GM12878 (cell line): Measurements from ENCODE around the gene ACRV1. TPM values are rescaled to one million over a fixed set of nuclear protein-coding genes. Genes with fewer than 3 reads are reported as not detected.

Experiments
- ATAC-seq: fragments of 200-7000 bp; cut with Tn5 transposase; 3 replicates; pipeline ENCODE4 v1.9.1; 2020; ENCODE audit warnings: mild to moderate bottlenecking, moderate library complexity
- BruUV-seq: library from RNA; stranded (reverse); fragments of 400-500 nt; replicated peaks from 2 replicates; lab custom pipeline; 2021; lab: Mats Ljungman, UMichigan
- CTCF ChIA-PET: fragments of 300-600 bp; sonication (Branson Sonifier 250); formaldehyde crosslinking; extraction: SDS; loops from one replicate; lab custom pipeline; 2021; ENCODE audit warnings: inconsistent platforms; lab: Yijun Ruan, JAX
- POLR2A ChIA-PET: fragments of 350-600 bp; formaldehyde crosslinking; extraction: SDS; loops from one replicate; lab custom pipeline; 2021; ENCODE audit warnings: inconsistent platforms; lab: Charles Lee
- RAD21 ChIA-PET: fragments of 300-600 bp; sonication (Branson Sonifier 250); formaldehyde crosslinking; loops from one replicate; lab custom pipeline; 2023; ENCODE audit warnings: antibody characterized with exemption; ENCODE audit not compliant: unreplicated experiment; lab: Charles Lee
- SMC1A ChIA-PET: fragments of 300-600 bp; sonication (Branson Sonifier 250); formaldehyde crosslinking; loops from one replicate; lab custom pipeline; 2023; ENCODE audit not compliant: unreplicated experiment, uncharacterized antibody; lab: Charles Lee
- DNase-seq: peaks from one replicate; pipeline ENCODE4 v3.0.0-alpha.2; 2011; ENCODE audit warnings: low read depth, low spot score
- FAIRE-seq: peaks from 3 replicates; lab custom pipeline; 2011; peaks lifted over from hg19 to GRCh38; lab: Jason Lieb, UNC
- H2AFZ ChIP-seq: 2 replicates; pipeline ENCODE4 v1.6.0; 2011; ENCODE audit warnings: low read depth, low read length, control low read depth; ENCODE audit not compliant: control insufficient read depth
- H3K27ac ChIP-seq: 2 replicates; pipeline ENCODE4 v1.5.1; 2011; ENCODE audit warnings: control low read depth; ENCODE audit not compliant: control insufficient read depth, insufficient read depth
- H3K27me3 ChIP-seq, 2 experiments: replicated peaks in 1 of 2; 2 replicates each; pipeline versions ENCODE4 v1.6.0 to v1.6.1; 2011; ENCODE audit warnings: low read length in 1 of 2; ENCODE audit not compliant: control insufficient read depth in 2 of 2, insufficient read depth in 2 of 2
- H3K36me3 ChIP-seq, 2 experiments: 2 replicates each; pipeline ENCODE4 v1.5.1; 2011; ENCODE audit warnings: low read length in 1 of 2; ENCODE audit not compliant: control insufficient read depth in 2 of 2, insufficient read depth in 2 of 2
- H3K4me1 ChIP-seq: 2 replicates; pipeline ENCODE4 v1.6.1; 2011; ENCODE audit warnings: mild to moderate bottlenecking, low read length, moderate library complexity, mixed read lengths; ENCODE audit not compliant: control insufficient read depth, insufficient read depth
- H3K4me2 ChIP-seq: 2 replicates; pipeline ENCODE4 v1.6.0; 2011; ENCODE audit warnings: control low read depth; ENCODE audit not compliant: control insufficient read depth, insufficient read depth
- H3K4me3 ChIP-seq: fragments of 200-600 bp; sonication (generic); 2 replicates; pipeline ENCODE4 v1.5.1; 2016
- H3K79me2 ChIP-seq: 2 replicates; pipeline ENCODE4 v1.6.0; 2011; ENCODE audit warnings: low read length; ENCODE audit not compliant: control insufficient read depth, insufficient read depth
- H3K9ac ChIP-seq: 2 replicates; pipeline ENCODE4 v1.8.0; 2011; ENCODE audit warnings: low read length, control low read depth, mixed read lengths; ENCODE audit not compliant: control insufficient read depth, insufficient read depth
- H3K9me3 ChIP-seq: replicated peaks from 3 replicates; pipeline ENCODE4 v1.5.1; 2011; ENCODE audit warnings: mild to moderate bottlenecking, low read length; ENCODE audit not compliant: control insufficient read depth, insufficient read depth
- H4K20me1 ChIP-seq: 2 replicates; pipeline ENCODE4 v1.6.0; 2011; ENCODE audit not compliant: control insufficient read depth, insufficient read depth
- CEBPB ChIP-seq, 2 experiments: fragments of 150-350 bp in 1 of 2; IDR thresholded peaks; 2 replicates each; pipeline ENCODE4 v1.6.1; 2012 to 2014; ENCODE audit warnings: low read depth in 2 of 2, low read length in 2 of 2, borderline replicate concordance in 1 of 2, inconsistent platforms in 1 of 2
- JUNB ChIP-seq: IDR thresholded peaks from 2 replicates; pipeline ENCODE4 v1.6.1; 2016; ENCODE audit warnings: antibody characterized with exemption, mild to moderate bottlenecking
- ZBTB40 ChIP-seq: fragments of 450-650 bp; IDR thresholded peaks from 2 replicates; pipeline ENCODE4 v1.6.1; 2016; ENCODE audit warnings: mild to moderate bottlenecking, moderate library complexity, borderline replicate concordance
- ZNF592 ChIP-seq: fragments of 450-650 bp; IDR thresholded peaks from 2 replicates; pipeline ENCODE4 v1.6.1; 2017; ENCODE audit warnings: mild to moderate bottlenecking, moderate library complexity
- WGBS: methylation state at CpG from one replicate; pipeline ENCODE4 v1.1.6; 2016; ENCODE audit warnings: low lambda C conversion rate; ENCODE audit not compliant: insufficient replicate concordance, insufficient coverage; ENCODE audit errors: missing lambda C conversion rate; 5-methylcytosine and 5-hydroxymethylcytosine counted together
- in situ Hi-C: fragments of 300-500 bp; cut with MboI; formaldehyde crosslinking; loops from 9 replicates; pipeline ENCODE4 v1.14.3; 2018; ENCODE audit warnings: mixed read lengths
- intact Hi-C: fragments of 100-400 bp; cut with micrococcal nuclease; formaldehyde crosslinking; loops from one replicate; pipeline ENCODE4 v1.14.2; 2022; ENCODE audit not compliant: unreplicated experiment
- polyA plus RNA-seq, 11 experiments: library from polyadenylated mRNA; depleted of rRNA in 4 of 11; unstranded in 6 of 11; stranded (reverse) in 5 of 11; fragments of >200 nt; fragmentation: Nextera tagmentation in 4 of 11; fragmentation: Illumina TruSeq in 1 of 11; extraction: Ambion mirVana in 4 of 11; extraction: Trizol in 1 of 11; gene quantifications; 1 replicate in 1 of 11; 2 replicates in 10 of 11; pipeline versions ENCODE4 v1.2.1 to v1.2.3, GENCODE V29; 2011 to 2016; ENCODE audit warnings: inconsistent platforms in 2 of 11, missing spikeins in 2 of 11, low read depth in 1 of 11
- total RNA-seq, 4 experiments: library from RNA; depleted of rRNA in 3 of 4; stranded (reverse); fragments of >200 nt in 3 of 4; fragmentation: Illumina TruSeq in 1 of 4; extraction: Trizol in 1 of 4; gene quantifications; 2 replicates each; pipeline versions ENCODE4 v1.2.1 to v1.2.3, GENCODE V29; 2013 to 2021

The ACRV1 gene
- total and polyA plus RNA-seq, 10 of the 15 experiments (the other 5 are each of a cell fraction or from before 2014, with no cell fraction given) = 0.09 to 0.82 (median 0.23) TPM; not detected in 2

- DNase-seq = no peak
- no peak overlapping the region for H3K4me3 ChIP-seq
- no peak overlapping the region for H2AFZ ChIP-seq
- CTCF ChIA-PET = interaction anchor here (0.8 to 1.1 kb wide), 4 partner anchors 28 to 440 kb away, joined by 3 to 5 read pairs (median 4); no protein-coding TSS in a partner anchor
- WGBS = 82% methylated on average over 6 of the region's 6 CpGs
- no peaks in the 10 kb centered on the region for H3K9me3 ChIP-seq
- no peaks in the 10 kb centered on the region for H3K4me1 ChIP-seq
- no peaks in the 10 kb centered on the region for H4K20me1 ChIP-seq
- H3K36me3 ChIP-seq = peaks cover 4 to 9% of the 10 kb centered on the region in 2 experiments; a peak in 3 of 4 replicates
- no TSS peak for BruUV-seq
- SMC1A ChIA-PET = no interaction called here
- intact Hi-C loops = no loop called here
- POLR2A ChIA-PET = no interaction called here
- FAIRE-seq = no peak
- RAD21 ChIA-PET = no interaction called here
- TF ChIP-seq JUNB (no peak), ZNF592 (no peak), CEBPB (IDR thresholded peaks at IDR 0.05; ENCODE audit: borderline replicate concordance in 1 of 2, low read depth in 2 of 2, low read length in 2 of 2) (no peak), ZBTB40 (no peak)
- H3K79me2 ChIP-seq = no peaks in the 10 kb centered on the region
- H3K4me2 ChIP-seq = no peak overlapping the region
- no peaks in the 10 kb centered on the region for H3K27me3 ChIP-seq
- H3K9ac ChIP-seq = no peak overlapping the region
- no peak for ATAC-seq
- in situ Hi-C loops = no loop called here
- no peak overlapping the region for H3K27ac ChIP-seq
Measured at GRCh38 chr11:125649465-125650166, 31.0 kb downstream of the ACRV1 start.
